ENCODE data around the gene SLC10A6.
"Not testable (repeated sequence)": the region's sequence is repeated elsewhere in the genome, so short reads cannot be mapped to it uniquely, and the experiment has no call there.

The SLC10A6 gene

GRCh38 chr4:86848732-86849619 lies at the start of gene SLC10A6:
Gene SLC10A6, minus strand, starts transcription at chr4:86849384. Its CDS starts 269 bp downstream, at chr4:86849115.
- DNase-seq = no peak

GRCh38 chr4:86898562-86898961 lies 49.4 kb upstream of the SLC10A6 start:
- no peak for DNase-seq

GRCh38 chr4:86896596-86896995 lies 47.4 kb upstream of the SLC10A6 start:
- DNase-seq = no peak

- peak; percentile 76 for DNase-seq
Measured at GRCh38 chr4:86895692-86896488, 46.7 kb upstream of the SLC10A6 start.

- no peak for DNase-seq
Measured at GRCh38 chr4:86894455-86894854, 45.3 kb upstream of the SLC10A6 start.

- DNase-seq = no peak
Measured at GRCh38 chr4:86893136-86893535, 44.0 kb upstream of the SLC10A6 start.

- DNase-seq = peak; percentile 43
Measured at GRCh38 chr4:86892636-86892960, 43.4 kb upstream of the SLC10A6 start.

GRCh38 chr4:86891762-86892635 lies 42.8 kb upstream of the SLC10A6 start, which contains the start of gene C4orf36:
Gene C4orf36, minus strand, starts transcription at chr4:86892422. Its CDS starts 902 bp downstream, at chr4:86891520.
- DNase-seq = peak; percentile 43

GRCh38 chr4:86890790-86891189 lies 41.6 kb upstream of the SLC10A6 start:
- DNase-seq = no peak

GRCh38 chr4:86879641-86880040 lies 30.5 kb upstream of the SLC10A6 start:
- no peak for DNase-seq

GRCh38 chr4:86878640-86879039 lies 29.5 kb upstream of the SLC10A6 start:
- no peak for DNase-seq

- no peak for DNase-seq
Measured at GRCh38 chr4:86876894-86877685, 27.9 kb upstream of the SLC10A6 start.

GRCh38 chr4:86875436-86875835 lies 26.3 kb upstream of the SLC10A6 start:
- DNase-seq = not testable (repeated sequence)

GRCh38 chr4:86872135-86872534 lies 23.0 kb upstream of the SLC10A6 start:
- no peak for DNase-seq

GRCh38 chr4:86870442-86871069 lies 21.4 kb upstream of the SLC10A6 start:
- DNase-seq = no peak

GRCh38 chr4:86857341-86858052 lies 8.3 kb upstream of the SLC10A6 start:
- no peak for DNase-seq

GRCh38 chr4:86856896-86857295 lies 7.7 kb upstream of the SLC10A6 start:
- DNase-seq = no peak

- no peak for DNase-seq
Measured at GRCh38 chr4:86855572-86855971, 6.4 kb upstream of the SLC10A6 start.

- DNase-seq = no peak
Measured at GRCh38 chr4:86853209-86853608, 4.0 kb upstream of the SLC10A6 start.

- DNase-seq = no peak
Measured at GRCh38 chr4:86848136-86848535, 1.0 kb downstream of the SLC10A6 start.

GRCh38 chr4:86847571-86847970 lies 1.6 kb downstream of the SLC10A6 start:
- no peak for DNase-seq

Data from NCI-H1694 treated with DMSO at 0.1 percent for 48 hours (cell line).